Trophoblast cell (in vitro differentiated cells and primary cell): ENCODE data around the gene DLG4.

ENCODE experiments used
- DNase-seq, 2 donors: peaks; one replicate each; pipeline ENCODE4 v3.0.0-alpha.2; 2016
- H2AFZ ChIP-seq: 2 replicates; pipeline ENCODE4 v1.6.1; 2013; ENCODE audit warnings: low read length, moderate library complexity, mild to moderate bottlenecking; ENCODE audit not compliant: insufficient read depth, poor library complexity
- H2AK5ac ChIP-seq: 2 replicates; pipeline ENCODE4 v1.6.1; 2013; ENCODE audit warnings: mild to moderate bottlenecking, low read length
- H2BK120ac ChIP-seq: 2 replicates; pipeline ENCODE4 v1.6.1; 2013; ENCODE audit warnings: low read length, mild to moderate bottlenecking, moderate library complexity; ENCODE audit not compliant: insufficient read depth, poor library complexity
- H2BK12ac ChIP-seq: 2 replicates; pipeline ENCODE4 v1.6.1; 2013; ENCODE audit warnings: mild to moderate bottlenecking, low read length, moderate library complexity
- H2BK5ac ChIP-seq: 2 replicates; pipeline ENCODE4 v1.6.1; 2013; ENCODE audit warnings: low read length, low read depth, moderate library complexity, mild to moderate bottlenecking; ENCODE audit not compliant: poor library complexity
- H3K14ac ChIP-seq: 2 replicates; pipeline ENCODE4 v1.6.1; 2013; ENCODE audit warnings: mild to moderate bottlenecking, low read length
- H3K18ac ChIP-seq: 2 replicates; pipeline ENCODE4 v1.6.1; 2013; ENCODE audit warnings: mild to moderate bottlenecking, low read length
- H3K23ac ChIP-seq: 2 replicates; pipeline ENCODE4 v1.6.1; 2013; ENCODE audit warnings: low read length
- H3K27ac ChIP-seq: 2 replicates; pipeline ENCODE4 v1.5.1; 2013; ENCODE audit warnings: low read depth, mild to moderate bottlenecking, inconsistent platforms, low read length, moderate library complexity
- H3K27me3 ChIP-seq: 2 replicates; pipeline ENCODE4 v1.6.1; 2013; ENCODE audit warnings: inconsistent platforms, mild to moderate bottlenecking, low read length, moderate library complexity; ENCODE audit not compliant: insufficient read depth
- H3K36me3 ChIP-seq, 2 experiments: 1 replicate in 1 of 2; 2 replicates in 1 of 2; pipeline ENCODE4 v1.6.1; 2013; ENCODE audit warnings: low read length in 2 of 2, mild to moderate bottlenecking in 2 of 2, moderate library complexity in 1 of 2; ENCODE audit not compliant: insufficient read depth in 2 of 2, control insufficient read depth in 1 of 2
- H3K4ac ChIP-seq: 2 replicates; pipeline ENCODE4 v1.6.1; 2013; ENCODE audit warnings: low read depth, mild to moderate bottlenecking, low read length, moderate library complexity
- H3K4me1 ChIP-seq, 2 experiments: 1 replicate in 1 of 2; 2 replicates in 1 of 2; pipeline ENCODE4 v1.6.1; 2013; ENCODE audit warnings: low read length in 2 of 2, mild to moderate bottlenecking in 2 of 2, moderate library complexity in 1 of 2; ENCODE audit not compliant: insufficient read depth in 2 of 2, control insufficient read depth in 1 of 2
- H3K4me2 ChIP-seq: 2 replicates; pipeline ENCODE4 v1.6.1; 2013; ENCODE audit warnings: inconsistent platforms, mild to moderate bottlenecking, low read length, moderate library complexity
- H3K4me3 ChIP-seq: 2 replicates; pipeline ENCODE4 v1.5.1; 2013; ENCODE audit warnings: mild to moderate bottlenecking, low read depth, low read length, inconsistent platforms
- H3K79me1 ChIP-seq: one replicate; pipeline ENCODE4 v1.6.1; 2013; ENCODE audit warnings: low read length
- H3K79me2 ChIP-seq: 2 replicates; pipeline ENCODE4 v1.6.1; 2013; ENCODE audit warnings: low read length, mild to moderate bottlenecking; ENCODE audit not compliant: control insufficient read depth, insufficient read depth, poor library complexity
- H3K9ac ChIP-seq: 2 replicates; pipeline ENCODE4 v1.6.1; 2013; ENCODE audit warnings: mild to moderate bottlenecking, low read length
- H3K9me3 ChIP-seq: 2 replicates; pipeline ENCODE4 v1.6.1; 2013; ENCODE audit warnings: low read depth, mild to moderate bottlenecking, control low read depth, inconsistent platforms, low read length; ENCODE audit not compliant: insufficient read depth
- H4K12ac ChIP-seq: 2 replicates; pipeline ENCODE4 v1.6.1; 2013; ENCODE audit warnings: low read depth, mild to moderate bottlenecking, low read length, moderate library complexity
- H4K8ac ChIP-seq: 2 replicates; pipeline ENCODE4 v1.6.1; 2013; ENCODE audit warnings: low read depth, mild to moderate bottlenecking, low read length, moderate library complexity
- H4K91ac ChIP-seq: one replicate; pipeline ENCODE4 v1.6.1; 2013; ENCODE audit warnings: low read depth, mild to moderate bottlenecking, low read length, moderate library complexity
- WGBS: extraction: QIAGEN DNeasy Blood & Tissue Kit; methylation state at CpG from one replicate; pipeline ENCODE4 v1.1.7; 2013; ENCODE audit warnings: missing lambda C conversion rate; ENCODE audit not compliant: insufficient read length, insufficient coverage; ENCODE audit errors: extremely low coverage; 5-methylcytosine and 5-hydroxymethylcytosine counted together

The DLG4 gene

GRCh38 chr17:7192271-7192937, 27.2 kb downstream of the DLG4 start:
- no peak overlapping the region for H3K27ac ChIP-seq
- H3K9ac ChIP-seq = no peak overlapping the region
- no peak overlapping the region for H2BK5ac ChIP-seq
- WGBS = no CpG with 5 or more reads among the region's 12 CpGs
- no peak overlapping the region for H3K4me2 ChIP-seq
- no peak overlapping the region for H2BK120ac ChIP-seq
- DNase-seq = no peak
- H3K4me1 ChIP-seq = no peaks in the 10 kb centered on the region
- no peak overlapping the region for H3K14ac ChIP-seq
- H4K12ac ChIP-seq = no peak overlapping the region
- H3K9me3 ChIP-seq = no peaks in the 10 kb centered on the region
- H2AK5ac ChIP-seq = no peak overlapping the region
- H4K91ac ChIP-seq = no peak overlapping the region
- no peak overlapping the region for H3K4ac ChIP-seq
- H4K8ac ChIP-seq = no peak overlapping the region
- H3K27me3 ChIP-seq = no peaks in the 10 kb centered on the region
- H3K79me2 ChIP-seq = no peaks in the 10 kb centered on the region
- H3K79me1 ChIP-seq = no peaks in the 10 kb centered on the region
- H3K4me3 ChIP-seq = no peak overlapping the region
- H3K18ac ChIP-seq = no peak overlapping the region
- H2BK12ac ChIP-seq = no peak overlapping the region
- no peak overlapping the region for H2AFZ ChIP-seq
- H3K36me3 ChIP-seq = peaks cover 55 to 57% of the 10 kb centered on the region in 2 experiments
- no peak overlapping the region for H3K23ac ChIP-seq

- Histone ChIP-seq H3K4me1 (no peaks in the 10 kb centered on the region), H3K4ac (no peak overlapping the region), H3K23ac (no peak overlapping the region), H2BK5ac (no peak overlapping the region), H3K27me3 (no peaks in the 10 kb centered on the region), H3K4me3 (no peak overlapping the region), H3K79me1 (no peaks in the 10 kb centered on the region), H2BK12ac (no peak overlapping the region), H3K4me2 (no peak overlapping the region), H2AFZ (no peak overlapping the region), H4K12ac (no peak overlapping the region), H2AK5ac (no peak overlapping the region), H3K9me3 (no peaks in the 10 kb centered on the region), H3K9ac (no peak overlapping the region), H3K36me3 (peaks cover 52 to 53% of the 10 kb centered on the region in 2 experiments), H4K91ac (no peak overlapping the region), H3K27ac (no peak overlapping the region), H3K79me2 (no peaks in the 10 kb centered on the region), H2BK120ac (no peak overlapping the region), H3K18ac (no peak overlapping the region), H3K14ac (no peak overlapping the region), H4K8ac (no peak overlapping the region)
- no CpG with 5 or more reads among the region's 26 CpGs for WGBS
- peak; percentile 37 to 63 for DNase-seq
Measured at GRCh38 chr17:7191571-7192270, 27.9 kb downstream of the DLG4 start.

GRCh38 chr17:7191069-7191468, 28.6 kb downstream of the DLG4 start:
- H2BK120ac ChIP-seq = no peak overlapping the region
- no peak overlapping the region for H3K4ac ChIP-seq
- no peak overlapping the region for H2BK5ac ChIP-seq
- H4K8ac ChIP-seq = no peak overlapping the region
- H3K14ac ChIP-seq = no peak overlapping the region
- no peak overlapping the region for H2AK5ac ChIP-seq
- no peak overlapping the region for H3K4me3 ChIP-seq
- no peaks in the 10 kb centered on the region for H3K9me3 ChIP-seq
- H2AFZ ChIP-seq = no peak overlapping the region
- peaks cover 46 to 47% of the 10 kb centered on the region in 2 experiments for H3K36me3 ChIP-seq
- no peak for DNase-seq
- no peak overlapping the region for H3K18ac ChIP-seq
- H4K91ac ChIP-seq = no peak overlapping the region
- no peaks in the 10 kb centered on the region for H3K79me1 ChIP-seq
- H3K27me3 ChIP-seq = no peaks in the 10 kb centered on the region
- H3K79me2 ChIP-seq = no peaks in the 10 kb centered on the region
- no peak overlapping the region for H3K4me2 ChIP-seq
- no peak overlapping the region for H3K27ac ChIP-seq
- H2BK12ac ChIP-seq = no peak overlapping the region
- no peak overlapping the region for H4K12ac ChIP-seq
- no peak overlapping the region for H3K9ac ChIP-seq
- H3K23ac ChIP-seq = no peak overlapping the region
- no peaks in the 10 kb centered on the region for H3K4me1 ChIP-seq
- no CpG with 5 or more reads among the region's 12 CpGs for WGBS

- H3K23ac ChIP-seq = no peak overlapping the region
- no peak overlapping the region for H3K9ac ChIP-seq
- H4K12ac ChIP-seq = no peak overlapping the region
- H3K4me1 ChIP-seq = no peaks in the 10 kb centered on the region
- no peak overlapping the region for H3K4me2 ChIP-seq
- H2BK120ac ChIP-seq = no peak overlapping the region
- no CpG with 5 or more reads among the region's 14 CpGs for WGBS
- no peaks in the 10 kb centered on the region for H3K9me3 ChIP-seq
- H3K14ac ChIP-seq = no peak overlapping the region
- no peaks in the 10 kb centered on the region for H3K79me1 ChIP-seq
- H2BK5ac ChIP-seq = no peak overlapping the region
- H2AK5ac ChIP-seq = no peak overlapping the region
- H3K79me2 ChIP-seq = no peaks in the 10 kb centered on the region
- no peak overlapping the region for H3K18ac ChIP-seq
- H3K4ac ChIP-seq = no peak overlapping the region
- H3K4me3 ChIP-seq = no peak overlapping the region
- no peak for DNase-seq
- no peak overlapping the region for H2BK12ac ChIP-seq
- no peak overlapping the region for H2AFZ ChIP-seq
- no peak overlapping the region for H4K8ac ChIP-seq
- no peak overlapping the region for H4K91ac ChIP-seq
- H3K27ac ChIP-seq = no peak overlapping the region
- no peaks in the 10 kb centered on the region for H3K27me3 ChIP-seq
- peaks cover 39 to 40% of the 10 kb centered on the region in 2 experiments for H3K36me3 ChIP-seq
Measured at GRCh38 chr17:7190276-7190917, 29.2 kb downstream of the DLG4 start.
